Hepatocyte (in vitro differentiated cells): Measurements from ENCODE around the gene PACRG.

Experiments used
- CTCF ChIP-seq: fragments of 200-600 bp; sonication (generic); IDR thresholded peaks from 2 replicates; pipeline ENCODE4 v1.5.1; 2016; ENCODE audit warnings: antibody characterized with exemption, mild to moderate bottlenecking; ENCODE audit not compliant: poor library complexity
- EZH2 ChIP-seq: fragments of 200-600 bp; sonication (generic); IDR thresholded peaks from 2 replicates; pipeline ENCODE4 v1.6.1; 2016; ENCODE audit warnings: antibody characterized with exemption, mild to moderate bottlenecking, borderline replicate concordance
- EZH2phosphoT487 ChIP-seq: fragments of 200-600 bp; sonication (generic); IDR thresholded peaks from one replicate; pipeline ENCODE4 v1.6.1; 2018; ENCODE audit warnings: antibody characterized with exemption, mild to moderate bottlenecking, low read depth, moderate library complexity; ENCODE audit not compliant: unreplicated experiment, severe bottlenecking

- TF ChIP-seq EZH2 (no peak), CTCF (no peak), EZH2phosphoT487 (no peak)
These were observed 531.9 kb downstream of the PACRG start for GRCh38 chr6:163259689-163260088.
